ENCODE results near the gene SPATA31D3.
"Not testable (repeated sequence)": the region's sequence is repeated elsewhere in the genome, so short reads cannot be mapped to it uniquely, and the experiment has no call there.

The SPATA31D3 gene

DNA sequence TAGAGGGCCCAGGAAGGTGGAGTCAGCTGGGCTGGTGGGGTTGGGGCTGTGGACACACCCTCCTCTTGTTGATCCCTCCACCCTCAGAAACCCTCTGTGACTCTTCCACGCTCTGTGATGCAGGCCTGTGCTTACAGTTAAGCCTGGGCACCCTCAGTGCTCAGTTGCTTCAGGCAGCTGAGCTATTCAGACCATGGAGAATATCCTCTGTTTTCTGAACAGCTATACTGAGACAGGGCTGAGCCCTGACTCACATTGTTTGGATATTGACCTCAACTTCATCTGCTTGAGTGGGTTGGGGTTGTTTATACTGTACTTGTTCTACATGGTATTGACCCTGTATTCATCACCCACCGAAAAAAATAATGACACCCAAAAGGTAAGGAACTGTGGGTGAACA, at the start of gene SPATA31D3:
Gene SPATA31D3, plus strand, starts transcription at position 108 of the 400 bp plus-strand sequence. Its CDS starts 86 bp downstream, at position 194.
- DNase-seq (ENCODE audit: low read depth); H3K4me3 ChIP-seq (ENCODE audit: low read depth, low read length): not testable (repeated sequence)

DNA sequence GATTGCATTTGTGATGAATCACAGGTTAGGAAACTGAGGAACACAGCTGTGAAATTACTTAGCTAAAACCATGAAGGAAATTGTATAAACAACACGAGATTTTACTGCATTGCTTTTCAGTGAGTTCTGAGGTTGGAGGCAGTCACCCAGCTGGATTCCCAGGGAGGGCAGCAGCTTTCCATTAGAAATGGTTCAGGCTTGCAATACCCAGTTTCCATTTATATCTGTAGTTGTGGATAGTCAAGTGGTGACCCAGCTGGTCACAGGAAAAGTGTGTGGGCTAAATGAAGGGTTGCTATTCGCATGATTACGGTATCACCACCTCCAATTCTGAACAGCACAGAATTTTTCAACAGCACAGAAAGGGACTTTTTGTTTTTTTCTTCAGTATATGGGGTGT, 49.4 kb upstream of the SPATA31D3 start:
- TF ChIP-seq, protein P1, sequence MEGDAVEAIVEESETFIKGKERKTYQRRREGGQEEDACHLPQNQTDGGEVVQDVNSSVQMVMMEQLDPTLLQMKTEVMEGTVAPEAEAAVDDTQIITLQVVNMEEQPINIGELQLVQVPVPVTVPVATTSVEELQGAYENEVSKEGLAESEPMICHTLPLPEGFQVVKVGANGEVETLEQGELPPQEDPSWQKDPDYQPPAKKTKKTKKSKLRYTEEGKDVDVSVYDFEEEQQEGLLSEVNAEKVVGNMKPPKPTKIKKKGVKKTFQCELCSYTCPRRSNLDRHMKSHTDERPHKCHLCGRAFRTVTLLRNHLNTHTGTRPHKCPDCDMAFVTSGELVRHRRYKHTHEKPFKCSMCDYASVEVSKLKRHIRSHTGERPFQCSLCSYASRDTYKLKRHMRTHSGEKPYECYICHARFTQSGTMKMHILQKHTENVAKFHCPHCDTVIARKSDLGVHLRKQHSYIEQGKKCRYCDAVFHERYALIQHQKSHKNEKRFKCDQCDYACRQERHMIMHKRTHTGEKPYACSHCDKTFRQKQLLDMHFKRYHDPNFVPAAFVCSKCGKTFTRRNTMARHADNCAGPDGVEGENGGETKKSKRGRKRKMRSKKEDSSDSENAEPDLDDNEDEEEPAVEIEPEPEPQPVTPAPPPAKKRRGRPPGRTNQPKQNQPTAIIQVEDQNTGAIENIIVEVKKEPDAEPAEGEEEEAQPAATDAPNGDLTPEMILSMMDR (conservative IDR thresholded peaks at IDR 0.05; ENCODE audit: low read depth, low read length), result no peak
- no peak overlapping the region for H3K4me3 ChIP-seq (ENCODE audit: low read depth, low read length)
- DNase-seq (ENCODE audit: low read depth), result no peak

DNA sequence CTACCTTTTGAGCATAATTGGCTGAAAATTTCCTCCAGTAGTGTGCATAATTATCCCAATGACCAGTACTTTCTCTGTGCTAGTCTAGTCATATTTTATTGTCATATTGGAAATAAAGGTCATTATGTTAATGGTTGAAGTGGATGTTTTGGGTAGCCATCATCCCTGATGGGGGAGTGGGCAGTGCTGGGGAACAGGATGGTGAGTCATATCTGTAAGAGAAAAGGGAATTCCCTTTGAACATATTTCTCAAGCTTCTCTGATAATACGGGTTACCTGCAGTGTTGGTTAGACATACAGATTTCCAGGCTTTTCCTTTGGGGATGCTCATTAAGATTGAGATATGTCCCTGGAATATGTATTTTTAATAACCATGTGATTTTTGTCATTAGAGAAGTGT, 48.4 kb upstream of the SPATA31D3 start:
- TF ChIP-seq, protein P1 (conservative IDR thresholded peaks at IDR 0.05; ENCODE audit: low read depth, low read length), result no peak
- no peak overlapping the region for H3K4me3 ChIP-seq (ENCODE audit: low read depth, low read length)
- DNase-seq (ENCODE audit: low read depth), result no peak

DNA sequence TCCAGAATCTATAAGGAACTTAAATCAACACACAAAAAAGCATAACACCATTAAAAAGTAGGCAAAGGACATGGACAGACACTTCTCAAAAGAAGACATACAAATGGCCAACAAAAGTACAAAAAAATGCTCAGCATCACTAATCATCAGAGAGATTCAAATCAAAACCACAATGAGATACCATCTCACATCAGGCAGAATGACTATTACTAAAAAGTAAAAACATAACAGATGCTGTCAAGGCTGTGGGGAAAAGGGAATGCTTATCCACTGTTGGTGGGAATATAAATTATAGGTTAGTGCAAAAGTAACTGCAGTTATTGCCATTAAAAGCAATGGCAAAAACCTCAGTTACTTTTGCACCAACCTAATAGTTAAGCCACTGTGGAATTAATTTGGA, 47.2 kb upstream of the SPATA31D3 start:
- TF ChIP-seq, protein P1 (conservative IDR thresholded peaks at IDR 0.05; ENCODE audit: low read depth, low read length), result no peak
- DNase-seq (ENCODE audit: low read depth), result no peak
- no peak overlapping the region for H3K4me3 ChIP-seq (ENCODE audit: low read depth, low read length)

DNA sequence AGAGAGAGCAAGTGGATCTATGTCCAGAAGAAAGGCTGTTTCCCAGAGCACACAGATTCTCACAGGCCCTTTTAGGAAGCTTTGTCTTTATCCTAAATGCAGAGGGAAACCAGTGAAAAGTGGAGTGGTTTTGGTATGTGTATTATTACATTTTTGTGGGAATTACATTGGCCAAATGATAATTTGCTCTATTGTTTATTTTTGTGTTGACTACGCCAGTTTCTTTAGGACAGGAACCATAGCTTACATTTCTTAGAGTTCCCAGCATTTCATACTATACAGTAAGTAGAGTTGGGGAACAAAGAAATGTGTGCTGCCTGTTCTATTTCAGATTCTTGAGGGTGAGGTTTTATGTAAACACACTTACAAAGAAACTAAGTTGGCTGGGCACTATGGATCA, 44.4 kb upstream of the SPATA31D3 start:
- no peak for DNase-seq (ENCODE audit: low read depth)
- no peak overlapping the region for H3K4me3 ChIP-seq (ENCODE audit: low read depth, low read length)
- TF ChIP-seq, protein P1 (conservative IDR thresholded peaks at IDR 0.05; ENCODE audit: low read depth, low read length), result no peak

DNA sequence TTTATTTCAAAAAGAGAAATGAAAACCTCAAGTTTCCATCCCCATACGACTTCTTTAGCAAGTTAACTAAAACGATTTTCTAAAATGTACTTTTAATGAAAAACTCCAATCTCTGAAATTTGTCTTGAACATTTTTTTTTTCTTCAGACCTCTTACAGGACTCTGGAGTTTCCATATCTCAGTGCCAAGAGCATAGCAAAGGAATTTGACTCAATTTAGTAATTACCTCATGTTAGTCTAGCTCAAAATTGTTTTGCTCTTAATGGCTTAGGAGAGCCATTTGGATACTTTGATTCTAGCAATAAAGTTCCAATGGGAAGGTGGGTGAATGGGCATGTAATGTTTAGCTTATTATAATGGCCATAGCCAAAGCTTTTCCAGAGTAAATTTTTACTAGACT, 41.1 kb upstream of the SPATA31D3 start:
- H3K4me3 ChIP-seq (ENCODE audit: low read depth, low read length), result no peak overlapping the region
- TF ChIP-seq, protein P1 (conservative IDR thresholded peaks at IDR 0.05; ENCODE audit: low read depth, low read length), result no peak
- peak; percentile 51 for DNase-seq (ENCODE audit: low read depth)

DNA sequence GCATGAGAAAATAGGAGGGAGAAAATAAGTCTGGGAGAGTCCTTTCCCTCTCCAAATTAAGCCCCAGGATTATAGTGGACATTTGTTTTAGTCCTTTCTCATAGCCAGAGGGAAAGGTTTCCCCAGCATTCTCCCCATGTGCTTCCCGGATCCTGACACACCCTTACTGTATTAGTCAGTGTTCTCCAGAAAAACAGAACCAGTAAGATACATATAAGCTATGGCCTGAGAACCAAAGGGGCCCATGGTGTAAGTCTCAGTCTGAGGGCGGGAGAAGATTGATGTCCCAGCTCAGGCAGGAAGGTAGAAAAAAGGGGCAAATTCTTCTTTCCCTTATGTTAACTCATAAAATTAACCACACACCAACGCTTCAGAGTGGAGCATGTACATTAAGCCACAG, 40.7 kb upstream of the SPATA31D3 start:
- H3K4me3 ChIP-seq (ENCODE audit: low read depth, low read length), result no peak overlapping the region
- TF ChIP-seq, protein P1 (conservative IDR thresholded peaks at IDR 0.05; ENCODE audit: low read depth, low read length), result no peak
- DNase-seq (ENCODE audit: low read depth), result no peak

DNA sequence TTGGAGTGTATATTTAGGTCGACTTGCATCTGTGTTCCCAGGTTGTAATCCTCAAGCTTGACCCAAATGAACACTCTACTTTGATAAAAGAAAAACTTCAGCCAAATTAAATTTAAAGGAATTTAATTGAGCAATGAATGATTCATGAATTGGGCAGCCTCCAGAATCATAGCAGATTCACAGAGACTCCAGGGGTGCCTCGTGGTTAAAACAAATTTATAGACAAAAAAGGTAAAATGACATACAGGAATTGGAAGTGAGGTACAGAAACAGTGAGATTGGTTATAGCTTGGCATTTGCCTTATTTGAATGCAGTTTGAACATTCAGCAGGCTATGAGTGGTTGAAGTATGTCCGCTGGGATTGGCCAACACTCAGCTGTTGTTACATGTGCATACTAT, 36.6 kb upstream of the SPATA31D3 start:
- DNase-seq (ENCODE audit: low read depth), result peak; percentile 60
- TF ChIP-seq, protein P1 (conservative IDR thresholded peaks at IDR 0.05; ENCODE audit: low read depth, low read length), result no peak
- no peak overlapping the region for H3K4me3 ChIP-seq (ENCODE audit: low read depth, low read length)

Data from choroid plexus epithelial cell (primary cell).